ENCODE measurements around the gene AKT3.

GRCh38 chr1:243756529-243756928, 93.5 kb downstream of the AKT3 start:
- no peak for TF ChIP-seq CTCF (conservative IDR thresholded peaks at IDR 0.05 in 1 of 2, IDR thresholded peaks at IDR 0.05 in 1 of 2; ENCODE audit: low read depth in 1 of 2, low read length in 2 of 2)
- TF ChIP-seq EZH2 (IDR thresholded peaks at IDR 0.05; ENCODE audit: low read length, missing control alignments) = no peak

All from fibroblast of lung (primary cell).